Right hindlimb (tissue), 1 donor: ENCODE data around the gene PAWR.
"Not testable (repeated sequence)": the region's sequence is repeated elsewhere in the genome, so short reads cannot be mapped to it uniquely, and the experiment has no call there.

Source experiments
- DNase-seq: peaks from one replicate; pipeline ENCODE4 v3.0.0-alpha.2; 2018

The PAWR gene

GRCh38 chr12:79587368-79587767 is 103.4 kb downstream of the PAWR start:
- no peak for DNase-seq

DNA sequence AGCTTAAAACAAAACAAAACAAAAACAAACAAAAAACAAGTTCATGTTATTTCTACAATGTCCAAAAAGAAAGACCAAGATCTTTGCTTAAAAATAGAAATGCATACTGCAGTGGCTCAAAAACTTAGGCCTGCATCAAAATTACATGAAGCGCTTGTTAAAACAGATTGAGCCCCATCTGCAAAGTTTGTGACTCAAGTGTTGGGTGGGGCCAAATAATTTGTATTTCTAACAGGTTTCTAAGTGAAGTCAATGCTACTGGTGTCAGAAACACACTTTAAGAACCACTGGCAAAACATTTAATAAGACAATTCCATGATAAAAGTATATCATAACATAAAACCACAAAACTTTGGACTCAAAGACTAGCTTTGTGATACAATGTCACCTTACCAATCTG is 105.6 kb downstream of the PAWR start:
- no peak for DNase-seq

- DNase-seq: no peak
Measured at GRCh38 chr12:79573820-79574219, 116.9 kb downstream of the PAWR start.

DNA sequence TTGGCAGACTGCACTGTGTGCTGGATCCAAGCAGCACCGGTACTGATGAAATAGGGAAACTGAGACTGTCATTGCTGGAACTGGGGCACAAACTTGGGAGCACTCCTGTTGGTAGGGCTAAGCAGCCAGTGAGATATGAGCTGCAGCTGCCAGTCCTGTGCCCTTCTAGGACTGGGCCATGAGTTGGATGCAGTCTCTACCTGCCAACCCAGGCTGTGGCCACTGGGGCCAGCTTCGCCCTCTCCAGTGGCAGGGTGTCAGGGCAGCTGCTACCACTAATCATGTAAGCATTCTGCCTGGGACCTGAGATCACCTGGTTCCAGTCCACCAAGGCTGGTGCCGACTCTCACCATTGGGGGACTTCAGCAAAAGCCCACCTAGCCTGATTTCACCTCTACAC is 121.1 kb downstream of the PAWR start:
- DNase-seq: no peak

GRCh38 chr12:79567175-79567563 is 123.6 kb downstream of the PAWR start:
- DNase-seq: no peak

DNA sequence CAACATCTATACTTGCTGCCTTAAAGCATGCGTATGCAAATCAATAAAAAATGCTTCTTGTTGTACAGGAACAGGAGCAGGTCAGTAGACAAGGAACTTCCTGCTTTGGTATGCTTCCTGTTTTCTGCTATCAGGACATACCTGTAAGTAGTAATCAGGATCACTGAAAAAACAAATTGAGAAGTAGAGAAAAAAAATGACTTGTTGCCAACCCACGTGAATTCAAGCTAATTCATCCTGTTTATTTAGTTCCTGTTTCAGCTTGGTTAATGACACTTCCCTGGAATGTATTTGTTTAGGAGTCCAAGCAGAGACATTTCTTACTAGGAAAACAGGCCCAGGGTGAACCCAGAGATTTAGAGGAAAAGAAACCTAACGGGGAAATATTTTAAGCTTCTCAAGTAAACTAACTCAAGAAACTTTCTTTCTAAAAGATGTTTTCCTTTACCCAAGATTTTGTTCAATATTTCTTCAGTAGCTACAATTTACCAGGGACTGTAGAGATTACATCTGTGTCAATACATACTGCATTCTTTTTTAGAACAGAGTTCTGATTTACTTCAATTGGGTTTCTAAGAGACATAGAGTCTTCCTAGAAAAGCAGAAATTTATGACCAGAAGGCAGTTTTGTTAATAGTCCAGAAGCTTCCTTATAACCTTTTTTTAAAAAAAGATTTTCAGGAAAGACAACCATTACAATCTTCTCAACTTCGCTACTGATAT is 124.2 kb downstream of the PAWR start:
- no peak for DNase-seq

- not testable (repeated sequence) for DNase-seq
Measured at GRCh38 chr12:79564727-79565350, 125.9 kb downstream of the PAWR start.

DNA sequence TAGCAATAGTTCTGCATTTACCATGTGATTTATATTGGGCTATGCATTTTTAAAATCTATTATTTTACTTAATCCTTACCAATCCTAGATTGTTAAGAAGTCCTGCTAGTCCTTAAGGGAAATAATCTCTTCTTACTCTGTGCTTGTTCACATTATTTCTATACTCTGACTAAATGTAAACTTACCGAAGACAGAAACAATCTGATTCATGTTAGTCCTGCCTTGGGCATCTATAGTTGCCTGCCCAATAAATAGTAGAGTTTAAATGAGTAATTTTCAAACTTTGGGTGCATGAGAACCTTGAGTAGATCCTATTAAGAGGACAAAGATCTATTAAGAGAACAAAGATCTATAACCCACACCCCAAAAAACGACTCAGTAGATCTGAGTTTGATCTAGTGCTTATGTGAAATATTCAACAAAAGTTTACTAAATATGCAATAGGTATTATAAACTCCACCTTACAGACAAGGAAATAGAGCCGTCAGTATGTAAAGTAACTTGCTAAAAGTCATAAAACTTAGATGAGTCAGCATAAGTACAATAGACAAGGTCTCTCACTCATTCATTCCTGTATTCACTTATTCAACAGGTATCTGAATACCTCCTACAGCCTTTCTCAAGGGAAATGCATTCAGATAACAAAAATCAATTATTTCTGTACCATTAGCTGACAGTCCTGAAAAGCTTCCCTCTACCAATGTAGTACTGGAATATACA is 127.6 kb downstream of the PAWR start:
- no peak for DNase-seq

DNA sequence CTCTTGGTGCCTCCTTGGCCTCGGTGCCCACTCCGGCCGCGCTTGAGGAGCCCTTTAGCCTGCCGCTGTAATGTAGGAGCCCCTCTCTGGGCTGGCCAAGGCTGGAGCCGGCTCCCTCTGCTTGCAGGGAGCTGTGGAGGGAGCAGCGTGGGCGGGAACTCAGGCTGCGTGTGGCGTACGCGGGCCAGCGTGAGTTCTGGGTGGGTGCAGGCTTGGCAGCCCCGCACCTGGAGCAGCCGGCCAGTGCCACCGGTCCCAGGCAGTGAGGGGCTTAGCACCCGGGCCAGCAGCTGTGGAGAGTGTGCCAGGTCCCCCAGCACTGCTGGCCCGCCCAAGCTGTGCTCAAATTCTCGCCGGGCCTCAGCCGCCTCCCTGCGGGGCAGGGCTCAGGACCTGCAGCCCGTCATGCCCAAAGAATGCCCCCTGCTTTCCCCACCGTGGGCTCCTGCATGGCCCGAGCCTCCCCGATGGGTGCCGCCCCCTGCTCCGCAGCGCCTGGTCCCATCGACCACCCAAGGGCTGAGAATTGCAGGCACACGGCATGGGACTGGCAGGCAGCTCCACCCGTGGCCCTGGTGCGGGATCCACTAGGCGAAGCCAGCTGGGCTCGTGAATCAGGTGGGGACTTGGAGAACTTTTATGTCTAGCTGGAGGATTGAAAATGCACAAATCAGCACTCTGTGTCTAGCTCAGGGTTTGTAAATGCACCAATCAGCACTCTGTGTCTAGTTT is 129.2 kb downstream of the PAWR start:
- DNase-seq: no peak

DNA sequence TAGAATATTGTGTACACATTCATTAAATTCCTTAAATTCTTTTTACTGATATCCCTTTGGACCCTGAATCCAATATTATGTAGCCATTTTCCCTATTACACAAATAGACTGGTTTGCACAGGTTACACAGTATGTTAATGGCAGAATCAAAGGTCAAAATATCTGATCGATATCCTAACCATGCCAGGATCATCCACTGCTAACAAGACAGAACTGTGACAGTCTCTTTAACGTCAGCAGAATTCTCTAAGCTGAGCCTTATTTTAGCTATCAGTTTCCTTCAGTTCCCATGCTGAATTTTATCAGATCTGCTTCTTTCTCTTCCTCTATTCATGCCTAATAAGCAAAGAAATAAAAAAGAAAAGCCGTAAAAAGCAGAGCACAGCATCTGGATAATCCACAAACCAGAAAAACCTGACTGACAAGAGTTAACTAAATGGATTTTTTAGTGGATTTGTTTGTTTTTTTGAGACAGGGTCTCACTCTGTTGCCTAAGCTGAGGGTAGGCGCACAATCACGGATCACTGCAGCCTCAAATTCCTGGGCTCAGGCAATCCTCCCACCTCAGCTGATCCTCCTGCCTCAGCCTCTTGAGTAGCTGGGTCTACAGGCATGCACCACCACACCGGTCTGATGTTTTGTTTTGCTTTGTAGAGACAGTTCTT is 130.4 kb downstream of the PAWR start:
- DNase-seq: no peak

DNA sequence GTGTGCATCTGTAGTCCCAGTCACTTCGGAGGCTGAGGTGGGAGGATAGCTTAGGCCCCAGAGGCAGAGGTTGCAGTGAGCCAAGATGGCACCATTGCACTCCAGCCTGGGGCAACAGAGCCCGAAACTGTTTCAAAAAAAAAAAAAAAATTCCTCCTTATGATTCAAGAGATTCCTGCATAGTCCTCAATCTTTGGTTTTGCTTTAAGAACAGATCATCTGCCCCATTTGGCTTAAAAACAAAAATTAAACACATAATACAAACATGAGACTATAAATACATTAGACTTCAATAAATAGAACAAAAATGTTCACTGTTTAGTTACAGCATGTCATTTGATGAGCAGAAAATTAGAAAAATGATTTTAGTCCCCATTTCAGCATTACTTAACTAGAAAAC is 131.2 kb downstream of the PAWR start:
- DNase-seq: no peak

- DNase-seq: peak; percentile 18
Measured at GRCh38 chr12:79558924-79559469, 131.8 kb downstream of the PAWR start.

DNA sequence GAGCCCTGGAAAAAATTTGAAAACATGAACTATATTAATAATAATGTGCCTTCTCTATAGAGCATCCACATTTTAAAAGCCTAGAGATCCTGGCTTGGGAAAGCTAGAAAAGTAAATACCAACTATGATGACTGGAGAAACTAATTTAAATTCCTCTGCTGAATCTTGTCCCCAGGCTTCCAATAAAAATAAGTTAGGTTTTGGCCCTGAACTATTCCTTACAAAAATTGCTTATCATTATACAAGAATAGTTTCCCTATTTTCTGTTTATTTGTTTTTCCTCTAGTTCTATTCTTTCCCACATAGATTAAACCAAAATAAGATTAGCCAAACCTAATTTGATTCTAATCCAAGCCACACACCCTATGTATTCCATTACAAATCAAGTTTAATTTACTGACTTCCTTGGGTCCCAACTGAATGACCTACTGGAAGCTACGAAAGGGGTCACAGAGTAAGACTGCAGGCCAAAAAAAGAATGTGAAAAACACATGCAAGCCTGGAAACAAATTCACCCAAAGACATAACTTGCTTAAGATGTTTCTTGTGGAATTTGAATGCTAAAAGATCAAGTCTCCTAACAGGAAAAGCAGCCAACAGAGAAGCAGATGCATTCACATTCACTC is 133.0 kb downstream of the PAWR start:
- peak; percentile 34 for DNase-seq

- peak; percentile 23 for DNase-seq
Measured at GRCh38 chr12:79555028-79555925, 135.5 kb downstream of the PAWR start.

DNA sequence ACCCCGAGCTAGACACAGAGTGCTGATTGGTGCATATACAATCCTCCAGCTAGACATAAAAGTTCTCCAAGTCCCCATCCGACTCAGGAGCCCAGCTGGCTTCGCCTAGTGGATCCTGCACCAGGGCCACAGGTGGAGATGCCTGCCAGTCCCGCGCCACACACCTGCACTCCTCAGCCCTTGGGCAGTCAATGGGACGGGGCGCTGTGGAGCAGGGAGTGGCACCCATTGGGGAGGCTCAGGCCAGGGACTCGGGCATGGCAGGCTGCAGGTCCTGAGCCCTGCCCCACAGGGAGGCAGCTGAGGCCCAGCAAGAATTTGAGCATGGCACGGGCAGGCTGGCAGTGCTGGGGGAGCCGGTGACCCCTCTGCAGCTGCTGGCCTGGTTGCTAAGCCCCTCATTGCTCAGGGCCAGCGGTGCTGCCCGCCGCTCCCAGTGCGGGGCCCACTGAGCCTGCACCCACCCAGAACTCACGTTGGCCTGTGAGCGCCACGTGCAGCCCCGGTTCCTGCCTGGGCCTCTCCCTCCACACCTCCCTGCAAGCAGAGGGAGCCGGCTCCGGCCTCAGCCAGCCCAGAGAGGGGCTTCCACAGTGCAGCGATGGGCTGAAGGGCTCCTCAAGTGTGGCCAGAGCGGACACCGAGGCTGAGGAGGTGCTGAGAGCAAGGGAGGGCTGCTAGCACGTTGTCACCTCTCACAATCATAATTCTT is 136.7 kb downstream of the PAWR start:
- DNase-seq: no peak

GRCh38 chr12:79552192-79552591 is 138.6 kb downstream of the PAWR start:
- peak; percentile 37 for DNase-seq

DNA sequence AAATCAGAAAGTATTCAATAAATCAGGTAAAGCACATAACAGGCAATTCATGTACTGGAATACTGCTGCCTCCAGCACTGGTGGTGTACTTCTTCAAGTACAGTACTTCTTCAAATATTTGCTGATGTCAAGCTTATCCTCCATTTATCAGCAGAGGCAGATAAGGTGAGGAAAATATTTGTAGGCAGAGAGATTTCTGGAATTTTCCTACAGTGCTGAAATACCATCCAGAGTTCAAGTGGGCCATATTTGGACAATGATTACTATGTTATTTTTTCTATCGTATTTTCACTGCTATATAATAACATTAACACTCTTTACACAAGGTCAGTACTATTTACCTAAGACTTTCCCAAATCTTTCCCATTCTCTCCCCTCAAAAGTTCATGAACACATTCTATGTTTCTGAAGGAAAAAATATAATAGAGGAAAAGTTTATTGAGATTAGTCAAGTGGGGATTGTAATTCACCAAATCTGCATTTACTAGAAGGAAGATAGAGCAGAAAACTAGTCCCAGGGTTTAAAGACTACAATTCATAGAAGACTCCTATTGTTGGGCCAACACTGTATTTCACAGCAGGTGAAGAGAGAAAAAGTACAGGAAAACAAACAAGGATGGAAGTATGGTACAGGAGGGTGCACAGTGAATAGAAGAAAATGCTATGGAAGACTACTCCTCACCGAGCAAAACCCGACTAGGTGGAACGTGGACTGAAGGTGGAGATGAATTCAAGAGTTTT is 141.1 kb downstream of the PAWR start:
- DNase-seq: no peak

DNA sequence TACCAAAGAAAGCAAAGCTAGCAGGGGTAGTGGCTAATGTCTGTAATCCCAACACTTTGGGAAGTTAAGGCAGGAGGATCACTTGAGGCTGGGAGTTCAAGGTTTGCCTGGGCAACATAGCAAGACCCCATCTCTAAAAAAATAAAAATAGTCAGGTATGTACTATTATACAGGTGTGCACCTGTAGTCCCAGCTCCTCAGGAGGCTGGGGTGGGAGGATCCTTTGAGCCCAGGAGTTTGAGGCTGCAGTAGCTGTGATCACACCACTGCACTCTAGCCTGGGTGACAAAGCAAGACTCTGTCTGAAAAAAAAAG is 142.2 kb downstream of the PAWR start:
- no peak for DNase-seq

DNA sequence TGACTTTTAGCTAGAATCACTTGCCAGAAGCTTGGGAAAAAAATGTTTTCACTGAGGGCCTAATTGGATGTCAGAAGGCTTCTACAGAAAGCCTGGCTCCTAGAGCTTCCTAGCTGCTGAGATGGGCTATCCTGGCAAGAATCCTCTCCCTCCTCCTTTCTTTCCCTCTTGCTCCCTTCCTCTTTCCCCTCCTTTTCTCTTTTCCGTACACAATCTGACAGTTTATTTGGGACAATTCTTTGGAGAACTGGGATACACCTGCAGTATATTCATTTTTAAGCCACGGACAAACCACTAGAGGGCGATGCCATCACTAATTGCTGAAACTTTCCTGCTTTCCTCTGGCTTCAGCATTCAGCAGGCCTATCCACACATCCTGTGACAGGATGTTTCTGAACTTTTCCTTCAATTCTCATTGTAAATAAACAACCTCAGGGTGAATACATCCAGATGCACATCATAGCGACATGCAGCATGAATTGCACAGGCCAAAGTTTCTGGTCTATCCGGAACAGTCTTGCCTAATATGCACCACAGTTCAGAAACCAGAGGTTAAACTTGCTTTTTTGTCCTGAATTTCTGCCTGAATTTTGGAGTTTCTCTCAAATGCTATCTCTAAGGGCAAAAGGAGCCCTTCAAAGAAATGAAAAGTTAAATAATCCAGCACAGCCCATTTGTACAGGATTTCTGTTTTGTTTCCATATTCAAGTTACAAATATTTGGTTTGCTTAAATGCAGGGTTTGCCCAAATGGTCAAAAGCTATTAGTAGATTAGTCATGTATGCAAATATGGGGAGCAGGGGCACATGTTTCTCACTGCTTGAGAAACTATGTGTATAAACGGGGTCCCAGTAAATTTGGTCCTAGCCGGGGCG is 142.8 kb downstream of the PAWR start:
- peak; percentile 49 for DNase-seq
